ENCODE data around the gene CLEC2L.

- no peak for TF ChIP-seq POLR2A (IDR thresholded peaks at IDR 0.05; ENCODE audit: low read depth, low read length)
- no peak for TF ChIP-seq POLR2AphosphoS5 (IDR thresholded peaks at IDR 0.05; ENCODE audit: low read depth, low read length)
- TF ChIP-seq TAF1 (IDR thresholded peaks at IDR 0.05; ENCODE audit: low read depth, low read length) = no peak
- TF ChIP-seq PAX5 (IDR thresholded peaks at IDR 0.05; ENCODE audit: insufficient read depth, low read length, severe bottlenecking) = no peak
These were observed 48.2 kb downstream of the CLEC2L start for GRCh38 chr7:139571651-139572050.
